WTC11 (cell line): ENCODE data around the gene ORM1.
"Not testable (repeated sequence)": the region's sequence is repeated elsewhere in the genome, so short reads cannot be mapped to it uniquely, and the experiment has no call there.

ENCODE experiments used
- ARID4B ChIP-seq: sonication (generic); formaldehyde crosslinking; IDR thresholded peaks from 2 replicates; pipeline ENCODE4 v1.8.0; 2023; ENCODE audit warnings: missing genetic modification reagents, mild to moderate bottlenecking, borderline replicate concordance
- ATF1 ChIP-seq: sonication (generic); formaldehyde crosslinking; IDR thresholded peaks from 2 replicates; pipeline ENCODE4 v1.8.1; 2023; ENCODE audit warnings: mild to moderate bottlenecking, moderate library complexity, missing genetic modification reagents
- CREB1 ChIP-seq: sonication (generic); formaldehyde crosslinking; IDR thresholded peaks from 2 replicates; pipeline ENCODE4 v1.8.0; 2023; ENCODE audit warnings: mild to moderate bottlenecking, missing genetic modification reagents
- CTCF ChIP-seq: fragments of 200-600 bp; IDR thresholded peaks from 2 replicates; pipeline ENCODE4 v1.8.0; 2022; ENCODE audit warnings: antibody characterized with exemption
- ERG ChIP-seq: fragments of 250-450 bp; sonication (Bioruptor Pico); IDR thresholded peaks from 2 replicates; pipeline ENCODE4 v1.8.0; 2021; ENCODE audit warnings: mild to moderate bottlenecking
- NR3C1 ChIP-seq: sonication (generic); formaldehyde crosslinking; conservative IDR thresholded peaks from 2 replicates; pipeline ENCODE4 v1.8.1; 2023; ENCODE audit warnings: low read depth, mild to moderate bottlenecking, missing genetic modification reagents
- USF2 ChIP-seq: sonication (generic); formaldehyde crosslinking; IDR thresholded peaks from 2 replicates; pipeline ENCODE4 v1.8.1; 2023; ENCODE audit warnings: mild to moderate bottlenecking, missing genetic modification reagents, moderate library complexity

- TF ChIP-seq CTCF; USF2 (CRISPR knock-in tag); CREB1 (CRISPR knock-in tag); NR3C1 (CRISPR knock-in tag); ATF1 (CRISPR knock-in tag); ARID4B (CRISPR knock-in tag); ERG (CRISPR knock-in tag): not testable (repeated sequence)
Observed at GRCh38 chr9:114328357-114328820, 5.5 kb downstream of the ORM1 start.
